K562 (cell line): ENCODE measurements around the gene USP19. TPM values are rescaled to one million over a fixed set of nuclear protein-coding genes. Genes with fewer than 3 reads are reported as not detected.

Experiments
- ATAC-seq: fragments of 200-7000 bp; cut with Tn5 transposase; 3 replicates; pipeline ENCODE4 v1.9.1; 2020; ENCODE audit warnings: moderate library complexity
- BruUV-seq: library from RNA; stranded (reverse); fragments of 400-500 nt; replicated peaks from 2 replicates; lab custom pipeline; 2021; lab: Mats Ljungman, UMichigan
- CTCF ChIA-PET: fragments of 300-600 bp; formaldehyde crosslinking; extraction: SDS; loops from one replicate; lab custom pipeline; 2021; ENCODE audit warnings: low intra/inter-chr PET ratio; lab: Yijun Ruan, JAX
- POLR2A ChIA-PET: fragments of 300-600, 350-650 bp; sonication (Branson Sonifier 250); formaldehyde crosslinking; extraction: SDS; loops from one replicate; lab custom pipeline; 2021; ENCODE audit warnings: antibody characterized with exemption, inconsistent platforms; lab: Yijun Ruan, JAX
- DNase-seq, 4 experiments: peaks; one replicate each; pipeline versions ENCODE4 v3.0.0 to v3.0.0-alpha.2; 2011 to 2018; ENCODE audit warnings: low spot score in 3 of 4, mixed read lengths in 3 of 4; ENCODE audit errors: extremely low read depth in 1 of 4
- FAIRE-seq: peaks from 2 replicates; lab custom pipeline; 2011; peaks lifted over from hg19 to GRCh38; lab: Jason Lieb, UNC
- H2AFZ ChIP-seq: 2 replicates; pipeline ENCODE4 v1.6.0; 2011; ENCODE audit warnings: low read depth, low read length, control low read depth, inconsistent platforms
- H3K27ac ChIP-seq: fragments of 200-600 bp; 3 replicates; pipeline ENCODE4 v1.8.0; 2011; ENCODE audit warnings: low read depth, mild to moderate bottlenecking, control low read depth, inconsistent platforms, low read length, moderate library complexity, mixed read lengths; ENCODE audit errors: extremely low read depth
- H3K27me3 ChIP-seq, 2 experiments: fragments of 300-600 bp in 1 of 2; 2 replicates in 1 of 2; 3 replicates in 1 of 2; pipeline versions ENCODE4 v1.6.0 to v1.8.0; 2011; ENCODE audit warnings: inconsistent platforms in 2 of 2, low read length in 2 of 2, mild to moderate bottlenecking in 1 of 2, mixed read lengths in 1 of 2, moderate library complexity in 1 of 2; ENCODE audit not compliant: control insufficient read depth in 2 of 2, insufficient read depth in 2 of 2
- H3K36me3 ChIP-seq: fragments of 300-600 bp; 3 replicates; pipeline ENCODE4 v1.8.0; 2011; ENCODE audit warnings: mild to moderate bottlenecking, low read length, inconsistent platforms; ENCODE audit not compliant: control insufficient read depth, insufficient read depth
- H3K4me1 ChIP-seq, 2 experiments: fragments of 200-600 bp in 1 of 2; replicated peaks in 1 of 2; 2 replicates in 1 of 2; 3 replicates in 1 of 2; pipeline versions ENCODE4 v1.5.1 to v1.8.0; 2011; ENCODE audit warnings: inconsistent platforms in 2 of 2, low read length in 2 of 2, mild to moderate bottlenecking in 1 of 2, mixed read lengths in 1 of 2, moderate library complexity in 1 of 2; ENCODE audit not compliant: control insufficient read depth in 2 of 2, insufficient read depth in 2 of 2
- H3K4me2 ChIP-seq: 2 replicates; pipeline ENCODE4 v1.6.1; 2011; ENCODE audit warnings: low read length, control low read depth, inconsistent platforms, mixed read lengths; ENCODE audit not compliant: insufficient read depth
- H3K4me3 ChIP-seq: fragments of 200-600 bp; sonication (generic), shearing (Covaris generic); 2 replicates; pipeline ENCODE4 v1.5.1; 2016; ENCODE audit warnings: control low read depth, inconsistent platforms
- H3K79me2 ChIP-seq: fragments of 200-600 bp; 3 replicates; pipeline ENCODE4 v1.8.0; 2011; ENCODE audit warnings: low read length, inconsistent platforms; ENCODE audit not compliant: control insufficient read depth, insufficient read depth
- H3K9ac ChIP-seq, 2 experiments: 2 replicates each; pipeline versions ENCODE4 v1.6.0 to v1.6.1; 2011; ENCODE audit warnings: low read depth in 2 of 2, low read length in 2 of 2, control low read depth in 1 of 2, inconsistent platforms in 1 of 2, mild to moderate bottlenecking in 1 of 2, mixed read lengths in 1 of 2; ENCODE audit not compliant: insufficient read depth in 1 of 2
- H3K9me1 ChIP-seq: one replicate; pipeline ENCODE4 v1.6.0; 2011; ENCODE audit warnings: inconsistent platforms, mild to moderate bottlenecking, low read length, moderate library complexity; ENCODE audit not compliant: control insufficient read depth, insufficient read depth
- H3K9me3 ChIP-seq: replicated peaks from 2 replicates; pipeline ENCODE4 v1.5.1; 2011; ENCODE audit warnings: low read depth, low read length, inconsistent platforms; ENCODE audit not compliant: control insufficient read depth, insufficient read depth
- H4K20me1 ChIP-seq: replicated peaks from 2 replicates; pipeline ENCODE4 v1.6.1; 2011; ENCODE audit warnings: low read length, inconsistent platforms, mixed read lengths; ENCODE audit not compliant: control insufficient read depth, insufficient read depth
- ASH1L ChIP-seq: fragments of 450-650 bp; IDR thresholded peaks from 2 replicates; pipeline ENCODE4 v1.6.1; 2018; ENCODE audit warnings: borderline replicate concordance, mild to moderate bottlenecking, low read depth; ENCODE audit not compliant: partially characterized antibody
- CREM ChIP-seq: IDR thresholded peaks from 2 replicates; pipeline ENCODE4 v1.6.1; 2014; ENCODE audit warnings: antibody characterized with exemption, low read depth
- ESRRB ChIP-seq: fragments of 250-450 bp; sonication (Bioruptor Pico); IDR thresholded peaks from 2 replicates; pipeline ENCODE4 v1.5.0; 2020; ENCODE audit warnings: mild to moderate bottlenecking, moderate library complexity, borderline replicate concordance
- ETV5 ChIP-seq: sonication (generic); formaldehyde crosslinking; IDR thresholded peaks from 2 replicates; pipeline ENCODE4 v1.4.0; 2020; ENCODE audit warnings: low read depth, mild to moderate bottlenecking, missing genetic modification reagents
- HEY1 ChIP-seq: fragments of 250-450 bp; sonication (Bioruptor Pico); IDR thresholded peaks from 2 replicates; pipeline ENCODE4 v1.5.0; 2020; ENCODE audit warnings: mild to moderate bottlenecking, moderate library complexity, borderline replicate concordance
- JUND ChIP-seq, 2 experiments: IDR thresholded peaks; 2 replicates in 1 of 2; 3 replicates in 1 of 2; pipeline ENCODE4 v1.6.1; 2011; ENCODE audit warnings: borderline replicate concordance in 2 of 2, low read depth in 2 of 2, low read length in 2 of 2, improper control_type of control experiment in 1 of 2, missing biosample characterization in 1 of 2, missing genetic modification characterization in 1 of 2, missing genetic modification reagents in 1 of 2
- TCF3 ChIP-seq: sonication (generic); formaldehyde crosslinking; IDR thresholded peaks from 2 replicates; pipeline ENCODE4 v1.4.0; 2020; ENCODE audit warnings: mild to moderate bottlenecking, missing genetic modification reagents
- U2AF1 ChIP-seq: fragments of 200-400 bp; formaldehyde crosslinking; optimal IDR thresholded peaks from 2 replicates; pipeline ENCODE3; 2017; ENCODE audit warnings: mild to moderate bottlenecking, low read depth, low read length, moderate library complexity
- ZNF133 ChIP-seq: fragments of 250-450 bp; sonication (Bioruptor Pico); IDR thresholded peaks from 2 replicates; pipeline ENCODE4 v1.4.0; 2020; ENCODE audit warnings: mild to moderate bottlenecking
- ZNF274 ChIP-seq: IDR thresholded peaks from 2 replicates; pipeline ENCODE4 v1.6.1; 2011; ENCODE audit warnings: low read depth, mild to moderate bottlenecking, low read length, moderate library complexity, borderline replicate concordance
- ZNF778 ChIP-seq: fragments of 450-650 bp; formaldehyde crosslinking; IDR thresholded peaks from 2 replicates; pipeline ENCODE4 v1.4.0; 2020; ENCODE audit warnings: mild to moderate bottlenecking, moderate library complexity
- ZNF780A ChIP-seq: fragments of 250-450 bp; sonication (Bioruptor Pico); IDR thresholded peaks from 2 replicates; pipeline ENCODE4 v1.5.0; 2021; ENCODE audit warnings: mild to moderate bottlenecking
- ZSCAN29 ChIP-seq: fragments of 450-650 bp; IDR thresholded peaks from 2 replicates; pipeline ENCODE4 v1.6.1; 2017
- WGBS: fragments of 100-300 bp; shearing (Covaris generic); methylation state at CpG from one replicate; pipeline ENCODE4 v1.1.6; 2016; ENCODE audit warnings: low coverage, mixed read lengths; ENCODE audit not compliant: insufficient coverage; ENCODE audit errors: missing lambda C conversion rate; 5-methylcytosine and 5-hydroxymethylcytosine counted together
- in situ Hi-C: fragments of 300-500 bp; cut with MboI; formaldehyde crosslinking; loops from 4 replicates; pipeline ENCODE4 v1.15.0; 2018; ENCODE audit warnings: inconsistent platforms, mixed read lengths
- intact Hi-C: fragments of 100-400 bp; cut with micrococcal nuclease; formaldehyde crosslinking; loops from 2 replicates; pipeline ENCODE4 v1.14.2; 2022
- polyA plus RNA-seq, 8 experiments: library from polyadenylated mRNA; depleted of rRNA in 4 of 8; stranded (reverse) in 5 of 8; unstranded in 3 of 8; fragments of >200 nt; fragmentation: Nextera tagmentation in 2 of 8; fragmentation: Illumina TruSeq in 1 of 8; extraction: Ambion mirVana in 2 of 8; extraction: Trizol in 1 of 8; gene quantifications; 2 replicates each; pipeline versions ENCODE4 v1.2.1 to v1.2.3, GENCODE V29; 2011 to 2014; ENCODE audit warnings: inconsistent platforms in 1 of 8, missing spikeins in 1 of 8
- total RNA-seq, 7 experiments: library from RNA; depleted of rRNA in 6 of 7; stranded (reverse); fragments of >200 nt in 6 of 7; fragmentation: Illumina TruSeq in 2 of 7; extraction: Trizol in 2 of 7; gene quantifications; 2 replicates each; pipeline versions ENCODE4 v1.2.1 to v1.2.3, GENCODE V29; 2011 to 2021; ENCODE audit warnings: low replicate concordance in 1 of 7
- TF ChIP-seq, protein P1 (sequence below): sonication (generic); formaldehyde crosslinking; IDR thresholded peaks from 2 replicates; pipeline ENCODE4 v1.8.0; 2022; ENCODE audit warnings: missing genetic modification reagents, mild to moderate bottlenecking, borderline replicate concordance
- TF ChIP-seq, protein P2 (sequence below): IDR thresholded peaks from 2 replicates; pipeline ENCODE4 v1.6.1; 2011; ENCODE audit not compliant: insufficient read length; ENCODE audit errors: extremely low read depth
- TF ChIP-seq, protein P3 (sequence below): IDR thresholded peaks from 2 replicates; pipeline ENCODE4 v1.6.1; 2016; ENCODE audit warnings: missing genetic modification characterization, missing compliant biosample characterization

The USP19 gene
- total and polyA plus RNA-seq, 9 of the 15 experiments (the other 6 are each of a cell fraction or from before 2014, with no cell fraction given): 0.24 to 65.9 (median 36.9) TPM

DNA sequence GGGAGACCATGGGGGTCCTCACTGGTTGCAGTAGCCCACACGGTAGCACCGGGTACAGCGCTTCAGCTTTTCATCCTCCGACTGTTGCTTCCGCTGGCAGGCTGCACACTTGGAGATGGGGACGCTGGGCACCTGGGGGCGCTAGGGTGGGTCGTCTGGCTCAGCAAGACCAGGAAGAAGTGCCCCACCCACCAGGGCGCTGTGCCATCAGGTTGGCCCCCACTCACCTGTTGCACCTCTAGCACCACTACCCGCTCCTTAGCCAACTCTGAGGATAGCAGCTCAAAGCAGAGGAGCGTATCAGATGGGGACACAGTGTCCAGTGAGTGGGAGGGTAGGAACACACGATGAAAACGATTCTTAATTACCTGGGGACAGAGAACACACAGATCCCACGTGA is 8.4 kb downstream of the USP19 start:
- no peak for FAIRE-seq

More for the DNA sequence above, 8.4 kb downstream of the USP19 start:
- in situ Hi-C loops (no loop called here), intact Hi-C loops (no loop called here)
- Histone ChIP-seq H4K20me1 (no peaks in the 10 kb centered on the region), H2AFZ (no peak overlapping the region), H3K9ac (no peak overlapping the region), H3K4me2 (no peak overlapping the region), H3K4me3 (no peak overlapping the region), H3K36me3 (peaks cover 91% of the 10 kb centered on the region), H3K9me1 (no peaks in the 10 kb centered on the region), H3K27ac (no peak overlapping the region), H3K27me3 (no peaks in the 10 kb centered on the region), H3K79me2 (no peaks in the 10 kb centered on the region), H3K9me3 (no peaks in the 10 kb centered on the region), H3K4me1 (peaks cover 0 to 6% of the 10 kb centered on the region in 2 experiments; a peak in 1 of 5 replicates)
- DNase-seq: no peak
- POLR2A ChIA-PET: interaction anchor here (0.7 to 1.4 kb wide), 3 partner anchors 11 to 89 kb away, joined by 3 to 4 read pairs (median 4); partner anchors contain the start of gene QRICH1
- CTCF ChIA-PET: no interaction called here
- no peak for ATAC-seq
- WGBS: 87% methylated on average over 13 of the region's 14 CpGs
- BruUV-seq: no TSS peak
- TF ChIP-seq TCF3 (no peak), ESRRB (CRISPR knock-in tag) (no peak), HEY1 (CRISPR knock-in tag) (no peak), ASH1L (no peak), CREM (no peak), ETV5 (CRISPR knock-in tag) (no peak), ZNF274 (no peak), ZNF133 (CRISPR knock-in tag) (no peak), ZNF778 (CRISPR knock-in tag) (no peak), ZNF780A (CRISPR knock-in tag) (no peak), ZSCAN29 (no peak), JUND (IDR thresholded peaks at IDR 0.05; ENCODE audit: borderline replicate concordance, low read depth, low read length) (no peak), JUND (tag; IDR thresholded peaks at IDR 0.05; ENCODE audit: borderline replicate concordance, low read depth, low read length) (no peak), U2AF1 (no peak)
- TF ChIP-seq, protein P1, sequence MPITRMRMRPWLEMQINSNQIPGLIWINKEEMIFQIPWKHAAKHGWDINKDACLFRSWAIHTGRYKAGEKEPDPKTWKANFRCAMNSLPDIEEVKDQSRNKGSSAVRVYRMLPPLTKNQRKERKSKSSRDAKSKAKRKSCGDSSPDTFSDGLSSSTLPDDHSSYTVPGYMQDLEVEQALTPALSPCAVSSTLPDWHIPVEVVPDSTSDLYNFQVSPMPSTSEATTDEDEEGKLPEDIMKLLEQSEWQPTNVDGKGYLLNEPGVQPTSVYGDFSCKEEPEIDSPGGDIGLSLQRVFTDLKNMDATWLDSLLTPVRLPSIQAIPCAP (CRISPR knock-in tag): no peak
- TF ChIP-seq, protein P2, sequence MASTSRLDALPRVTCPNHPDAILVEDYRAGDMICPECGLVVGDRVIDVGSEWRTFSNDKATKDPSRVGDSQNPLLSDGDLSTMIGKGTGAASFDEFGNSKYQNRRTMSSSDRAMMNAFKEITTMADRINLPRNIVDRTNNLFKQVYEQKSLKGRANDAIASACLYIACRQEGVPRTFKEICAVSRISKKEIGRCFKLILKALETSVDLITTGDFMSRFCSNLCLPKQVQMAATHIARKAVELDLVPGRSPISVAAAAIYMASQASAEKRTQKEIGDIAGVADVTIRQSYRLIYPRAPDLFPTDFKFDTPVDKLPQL: no peak
- TF ChIP-seq, protein P3, sequence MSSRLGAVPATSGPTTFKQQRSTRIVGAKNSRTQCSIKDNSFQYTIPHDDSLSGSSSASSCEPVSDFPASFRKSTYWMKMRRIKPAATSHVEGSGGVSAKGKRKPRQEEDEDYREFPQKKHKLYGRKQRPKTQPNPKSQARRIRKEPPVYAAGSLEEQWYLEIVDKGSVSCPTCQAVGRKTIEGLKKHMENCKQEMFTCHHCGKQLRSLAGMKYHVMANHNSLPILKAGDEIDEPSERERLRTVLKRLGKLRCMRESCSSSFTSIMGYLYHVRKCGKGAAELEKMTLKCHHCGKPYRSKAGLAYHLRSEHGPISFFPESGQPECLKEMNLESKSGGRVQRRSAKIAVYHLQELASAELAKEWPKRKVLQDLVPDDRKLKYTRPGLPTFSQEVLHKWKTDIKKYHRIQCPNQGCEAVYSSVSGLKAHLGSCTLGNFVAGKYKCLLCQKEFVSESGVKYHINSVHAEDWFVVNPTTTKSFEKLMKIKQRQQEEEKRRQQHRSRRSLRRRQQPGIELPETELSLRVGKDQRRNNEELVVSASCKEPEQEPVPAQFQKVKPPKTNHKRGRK (tag): no peak
